Measurements from ENCODE around the gene HECW1. TPM values are rescaled to one million over a fixed set of nuclear protein-coding genes. Genes with fewer than 3 reads are reported as not detected.

Gene HECW1
- polyA plus RNA-seq, 4 donors: under 0.01 to 0.10 (median 0.03) TPM; not detected in 1

GRCh38 chr7:43437001-43437400 is 324.6 kb downstream of the HECW1 start:
- no peaks in the 10 kb centered on the region for H3K9me3 ChIP-seq (ENCODE audit: control insufficient read depth in 2 of 2, insufficient read depth in 1 of 2, low read depth in 1 of 2, low read length in 1 of 2)
- DNase-seq (no peak), FAIRE-seq (no peak)
- H3K27me3 ChIP-seq (ENCODE audit: control insufficient read depth in 3 of 3, insufficient read depth in 3 of 3, low read length in 3 of 3): no peaks in the 10 kb centered on the region
- no peak overlapping the region for H3K4me3 ChIP-seq (ENCODE audit: low read depth in 1 of 3, low read length in 3 of 3)
- H3K36me3 ChIP-seq (ENCODE audit: control insufficient read depth in 3 of 3, insufficient read depth in 2 of 3, low read depth in 1 of 3, low read length in 3 of 3): no peaks in the 10 kb centered on the region
- 54 to 57% (median 54%) methylated on average over 5 of the region's 5 CpGs for WGBS, 3 donors
- H3K27ac ChIP-seq (ENCODE audit: low read depth in 1 of 3, low read length in 2 of 3): no peak overlapping the region
- no peaks in the 10 kb centered on the region for H3K4me1 ChIP-seq (ENCODE audit: control insufficient read depth in 3 of 3, insufficient read depth in 2 of 3, low read depth in 1 of 3, low read length in 2 of 3)

GRCh38 chr7:43438897-43439479 is 326.5 kb downstream of the HECW1 start:
- no peaks in the 10 kb centered on the region for H3K4me1 ChIP-seq (ENCODE audit: control insufficient read depth in 3 of 3, insufficient read depth in 2 of 3, low read depth in 1 of 3, low read length in 2 of 3)
- FAIRE-seq (no peak), DNase-seq (no peak)
- no peaks in the 10 kb centered on the region for H3K9me3 ChIP-seq (ENCODE audit: control insufficient read depth in 2 of 2, insufficient read depth in 1 of 2, low read depth in 1 of 2, low read length in 1 of 2)
- no peak overlapping the region for H3K27ac ChIP-seq (ENCODE audit: low read depth in 1 of 3, low read length in 2 of 3)
- H3K4me3 ChIP-seq (ENCODE audit: low read depth in 1 of 3, low read length in 3 of 3): no peak overlapping the region
- no peaks in the 10 kb centered on the region for H3K36me3 ChIP-seq (ENCODE audit: control insufficient read depth in 3 of 3, insufficient read depth in 2 of 3, low read depth in 1 of 3, low read length in 3 of 3)
- WGBS, 3 donors: 23 to 60% (median 28%) methylated on average over 8 of the region's 8 CpGs
- no peaks in the 10 kb centered on the region for H3K27me3 ChIP-seq (ENCODE audit: control insufficient read depth in 3 of 3, insufficient read depth in 3 of 3, low read length in 3 of 3)

DNA sequence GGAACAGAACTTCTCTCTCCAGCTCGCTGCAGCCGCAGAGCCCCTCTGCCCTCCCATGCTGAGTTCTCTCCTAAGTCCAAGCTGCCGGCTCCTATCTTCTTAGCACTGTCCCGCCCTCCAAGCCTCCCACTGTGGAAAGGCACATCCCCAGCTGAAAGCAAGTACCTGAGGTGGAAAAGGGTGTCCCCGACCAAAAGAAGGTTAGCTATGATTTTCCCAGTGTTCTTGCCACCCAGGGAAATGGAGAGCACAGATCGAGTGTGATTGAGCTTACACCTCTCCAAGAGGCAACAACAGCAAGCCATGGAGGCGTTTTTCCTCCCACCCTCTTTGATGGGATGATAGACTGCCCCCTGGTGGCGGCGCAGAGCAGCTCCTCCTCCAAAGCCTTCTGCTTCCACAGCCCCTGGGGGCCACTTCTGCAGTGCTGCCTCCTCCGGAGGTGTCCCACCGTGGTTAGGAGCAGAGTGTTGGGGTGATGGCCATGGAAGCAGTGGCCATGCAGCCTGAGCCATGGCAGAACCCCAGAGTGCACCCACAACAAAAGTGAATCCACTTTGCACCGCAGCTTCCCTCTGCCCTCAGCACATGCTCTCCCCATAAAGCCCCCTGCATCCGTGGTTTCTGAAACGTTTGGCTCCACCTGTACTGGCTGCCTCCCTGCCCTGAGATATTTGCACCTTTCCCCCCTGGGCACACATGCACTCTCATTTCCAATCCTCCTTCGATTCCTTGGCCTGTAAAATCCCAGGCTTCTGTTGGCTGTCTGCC is 327.4 kb downstream of the HECW1 start:
- H3K27me3 ChIP-seq (ENCODE audit: control insufficient read depth in 3 of 3, insufficient read depth in 3 of 3, low read length in 3 of 3): no peaks in the 10 kb centered on the region
- no peaks in the 10 kb centered on the region for H3K4me1 ChIP-seq (ENCODE audit: control insufficient read depth in 3 of 3, insufficient read depth in 2 of 3, low read depth in 1 of 3, low read length in 2 of 3)
- H3K27ac ChIP-seq (ENCODE audit: low read depth in 1 of 3, low read length in 2 of 3): no peak overlapping the region
- 47 to 50% (median 48%) methylated on average over 15 of the region's 15 CpGs for WGBS, 3 donors
- DNase-seq (peak; percentile 29 to 61), FAIRE-seq (no peak)
- no peak overlapping the region for H3K4me3 ChIP-seq (ENCODE audit: low read depth in 1 of 3, low read length in 3 of 3)
- no peaks in the 10 kb centered on the region for H3K36me3 ChIP-seq (ENCODE audit: control insufficient read depth in 3 of 3, insufficient read depth in 2 of 3, low read depth in 1 of 3, low read length in 3 of 3)
- H3K9me3 ChIP-seq (ENCODE audit: control insufficient read depth in 2 of 2, insufficient read depth in 1 of 2, low read depth in 1 of 2, low read length in 1 of 2): no peaks in the 10 kb centered on the region

DNA sequence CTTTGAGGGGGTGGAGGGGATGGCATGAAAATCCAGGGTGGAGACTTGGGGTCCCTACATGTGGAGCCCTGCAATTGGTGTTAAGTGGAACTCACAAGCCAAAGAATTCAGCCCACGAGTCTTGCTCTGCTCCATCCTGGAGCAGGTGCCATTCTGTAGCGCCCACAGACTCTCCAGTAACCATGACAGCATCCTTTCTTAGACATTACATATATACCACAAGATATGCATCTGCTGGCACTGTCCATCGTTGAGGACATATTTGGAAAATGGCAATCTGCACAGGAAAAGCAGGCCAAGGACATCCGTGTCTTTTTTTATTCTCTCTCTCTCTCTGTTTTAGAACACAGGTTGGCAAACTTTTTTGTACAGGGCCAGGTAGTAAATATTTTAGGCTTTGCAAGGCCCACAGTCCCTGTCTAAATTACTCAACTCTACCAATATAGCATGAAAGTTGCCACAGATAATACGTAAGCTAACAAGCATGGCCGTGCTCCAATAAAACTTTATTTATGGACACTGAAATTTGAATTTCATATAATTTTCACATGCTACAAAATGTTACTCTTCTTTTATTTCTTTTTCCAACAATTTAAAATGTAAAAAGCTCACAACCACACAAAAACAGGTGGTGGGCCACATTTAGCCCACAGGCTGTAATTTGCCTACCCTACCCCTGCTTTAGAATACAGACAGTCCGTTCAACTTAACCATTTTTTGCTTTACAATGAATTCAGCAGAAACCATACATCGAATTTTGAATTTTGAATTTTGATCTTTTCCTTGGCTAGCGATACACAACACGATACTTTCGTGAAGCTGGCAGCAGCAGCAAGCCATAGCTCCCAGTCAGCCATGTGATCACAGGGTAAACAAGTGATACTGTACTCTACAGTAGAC is 329.0 kb downstream of the HECW1 start:
- FAIRE-seq: no peak
- no peak for DNase-seq
- Histone ChIP-seq H3K36me3 (ENCODE audit: control insufficient read depth in 3 of 3, insufficient read depth in 2 of 3, low read depth in 1 of 3, low read length in 3 of 3) (no peaks in the 10 kb centered on the region), H3K9me3 (ENCODE audit: control insufficient read depth in 2 of 2, insufficient read depth in 1 of 2, low read depth in 1 of 2, low read length in 1 of 2) (no peaks in the 10 kb centered on the region), H3K4me1 (ENCODE audit: control insufficient read depth in 3 of 3, insufficient read depth in 2 of 3, low read depth in 1 of 3, low read length in 2 of 3) (no peaks in the 10 kb centered on the region), H3K27me3 (ENCODE audit: control insufficient read depth in 3 of 3, insufficient read depth in 3 of 3, low read length in 3 of 3) (no peaks in the 10 kb centered on the region), H3K27ac (ENCODE audit: low read depth in 1 of 3, low read length in 2 of 3) (no peak overlapping the region), H3K4me3 (ENCODE audit: low read depth in 1 of 3, low read length in 3 of 3) (no peak overlapping the region)
- 85 to 88% (median 87%) methylated on average over 11 of the region's 11 CpGs for WGBS, 3 donors

DNA sequence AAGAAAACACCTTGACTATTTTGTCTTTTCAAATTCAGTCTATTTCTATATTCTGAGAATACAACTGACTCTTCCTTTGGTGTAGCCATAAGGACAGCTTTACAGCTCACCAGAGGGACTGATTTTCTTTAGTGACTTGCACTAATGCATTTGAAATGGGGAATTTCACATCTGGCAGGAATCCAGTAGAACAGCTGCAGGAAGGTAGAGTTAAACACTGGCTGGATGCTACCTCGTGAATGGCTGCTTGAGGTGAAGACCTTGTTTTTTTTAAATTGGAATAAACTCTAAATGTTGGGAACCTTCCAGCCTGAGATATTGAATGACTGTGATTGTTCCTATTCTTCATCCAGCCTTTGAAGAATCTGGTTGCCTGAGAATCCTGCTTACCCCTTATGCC is 330.9 kb downstream of the HECW1 start:
- Histone ChIP-seq H3K27me3 (ENCODE audit: control insufficient read depth in 3 of 3, insufficient read depth in 3 of 3, low read length in 3 of 3) (no peaks in the 10 kb centered on the region), H3K36me3 (ENCODE audit: control insufficient read depth in 3 of 3, insufficient read depth in 2 of 3, low read depth in 1 of 3, low read length in 3 of 3) (no peaks in the 10 kb centered on the region), H3K4me3 (ENCODE audit: low read depth in 1 of 3, low read length in 3 of 3) (no peak overlapping the region), H3K4me1 (ENCODE audit: control insufficient read depth in 3 of 3, insufficient read depth in 2 of 3, low read depth in 1 of 3, low read length in 2 of 3) (no peaks in the 10 kb centered on the region), H3K27ac (ENCODE audit: low read depth in 1 of 3, low read length in 2 of 3) (no peak overlapping the region), H3K9me3 (ENCODE audit: control insufficient read depth in 2 of 2, insufficient read depth in 1 of 2, low read depth in 1 of 2, low read length in 1 of 2) (no peaks in the 10 kb centered on the region)
- FAIRE-seq (no peak), DNase-seq (no peak)
- 0 to 11% (median 3%) methylated on average over 1 of the region's 1 CpG for WGBS, 3 donors

GRCh38 chr7:43444711-43445578 is 332.5 kb downstream of the HECW1 start:
- FAIRE-seq: no peak
- Histone ChIP-seq H3K9me3 (ENCODE audit: control insufficient read depth in 2 of 2, insufficient read depth in 1 of 2, low read depth in 1 of 2, low read length in 1 of 2) (no peaks in the 10 kb centered on the region), H3K27me3 (ENCODE audit: control insufficient read depth in 3 of 3, insufficient read depth in 3 of 3, low read length in 3 of 3) (no peaks in the 10 kb centered on the region), H3K36me3 (ENCODE audit: control insufficient read depth in 3 of 3, insufficient read depth in 2 of 3, low read depth in 1 of 3, low read length in 3 of 3) (no peaks in the 10 kb centered on the region), H3K4me1 (ENCODE audit: control insufficient read depth in 3 of 3, insufficient read depth in 2 of 3, low read depth in 1 of 3, low read length in 2 of 3) (no peaks in the 10 kb centered on the region), H3K27ac (ENCODE audit: low read depth in 1 of 3, low read length in 2 of 3) (no peak overlapping the region), H3K4me3 (ENCODE audit: low read depth in 1 of 3, low read length in 3 of 3) (no peak overlapping the region)
- 95% methylated on average over 60 to 72 of the region's 72 CpGs for WGBS, 3 donors
- no peak for DNase-seq

DNA sequence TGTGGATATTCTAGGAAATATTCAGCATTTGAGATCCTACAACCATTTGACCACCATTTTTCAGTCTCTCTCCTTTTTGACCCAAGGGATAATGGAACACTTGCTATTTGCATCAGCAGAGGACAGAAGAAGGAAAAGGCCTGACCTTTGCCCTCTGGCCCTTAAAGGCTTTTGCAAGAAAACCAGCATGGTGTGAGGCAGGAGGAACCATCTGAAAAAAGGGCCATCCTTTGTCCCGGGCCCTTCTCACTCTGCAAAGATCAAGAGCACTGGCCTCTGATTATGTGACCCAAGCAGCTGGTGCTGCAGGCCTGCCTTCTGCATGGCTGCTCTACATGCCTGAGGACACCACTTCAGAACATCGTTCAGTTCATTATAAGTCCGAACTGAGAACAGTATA is 337.1 kb downstream of the HECW1 start:
- FAIRE-seq (no peak), DNase-seq (no peak)
- no peak overlapping the region for H3K27ac ChIP-seq (ENCODE audit: low read depth in 1 of 3, low read length in 2 of 3)
- H3K36me3 ChIP-seq (ENCODE audit: control insufficient read depth in 3 of 3, insufficient read depth in 2 of 3, low read depth in 1 of 3, low read length in 3 of 3): no peaks in the 10 kb centered on the region
- H3K27me3 ChIP-seq (ENCODE audit: control insufficient read depth in 3 of 3, insufficient read depth in 3 of 3, low read length in 3 of 3): no peaks in the 10 kb centered on the region
- H3K4me1 ChIP-seq (ENCODE audit: control insufficient read depth in 3 of 3, insufficient read depth in 2 of 3, low read depth in 1 of 3, low read length in 2 of 3): no peaks in the 10 kb centered on the region
- no peak overlapping the region for H3K4me3 ChIP-seq (ENCODE audit: low read depth in 1 of 3, low read length in 3 of 3)
- H3K9me3 ChIP-seq (ENCODE audit: control insufficient read depth in 2 of 2, insufficient read depth in 1 of 2, low read depth in 1 of 2, low read length in 1 of 2): no peaks in the 10 kb centered on the region
- 82 to 95% (median 86%) methylated on average over 3 of the region's 3 CpGs for WGBS, 3 donors

DNA sequence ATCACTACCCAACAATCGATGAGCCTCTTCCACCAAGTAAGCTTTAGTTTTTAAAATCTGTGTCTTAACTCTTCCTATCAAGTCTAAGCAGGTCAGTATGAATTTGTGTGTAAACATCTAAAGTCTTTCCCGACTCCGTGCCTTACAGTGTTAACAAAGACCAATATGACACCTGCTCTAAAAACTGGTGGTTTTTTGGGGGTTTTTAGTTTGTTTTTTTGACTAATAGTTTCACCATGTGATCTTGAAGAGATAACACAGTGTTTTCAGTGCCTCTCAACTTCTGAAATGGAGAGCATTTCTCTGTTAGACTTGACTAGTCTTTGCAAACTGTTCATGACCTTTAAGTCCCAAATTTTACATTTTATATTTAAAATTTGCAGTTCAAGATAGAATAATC is 338.4 kb downstream of the HECW1 start:
- Histone ChIP-seq H3K4me3 (ENCODE audit: low read depth in 1 of 3, low read length in 3 of 3) (no peak overlapping the region), H3K27me3 (ENCODE audit: control insufficient read depth in 3 of 3, insufficient read depth in 3 of 3, low read length in 3 of 3) (no peaks in the 10 kb centered on the region), H3K36me3 (ENCODE audit: control insufficient read depth in 3 of 3, insufficient read depth in 2 of 3, low read depth in 1 of 3, low read length in 3 of 3) (no peaks in the 10 kb centered on the region), H3K4me1 (ENCODE audit: control insufficient read depth in 3 of 3, insufficient read depth in 2 of 3, low read depth in 1 of 3, low read length in 2 of 3) (no peaks in the 10 kb centered on the region), H3K27ac (ENCODE audit: low read depth in 1 of 3, low read length in 2 of 3) (no peak overlapping the region), H3K9me3 (ENCODE audit: control insufficient read depth in 2 of 2, insufficient read depth in 1 of 2, low read depth in 1 of 2, low read length in 1 of 2) (no peaks in the 10 kb centered on the region)
- no peak for DNase-seq
- no peak for FAIRE-seq
- 84 to 92% (median 87%) methylated on average over 3 of the region's 3 CpGs for WGBS, 3 donors

Measured in small intestine (tissue), 7 donors.